GM19397 (cell line): Measurements from ENCODE around the gene TMED8.
A peak's percentile ranks its signal among the peaks of the same experiment; 100 is the strongest.
"Not testable (repeated sequence)": the region's sequence is repeated elsewhere in the genome, so short reads cannot be mapped to it uniquely, and the experiment has no call there.

ENCODE experiments used
- ATAC-seq: cut with Tn5 transposase; IDR thresholded peaks from one replicate; pipeline ENCODE4 v1.9.1; 2021; ENCODE audit warnings: mild to moderate bottlenecking, moderate library complexity; ENCODE audit not compliant: unreplicated experiment

Gene TMED8

GRCh38 chr14:77364146-77364545 is 12.7 kb downstream of the TMED8 start:
- ATAC-seq = peak; percentile 67

DNA sequence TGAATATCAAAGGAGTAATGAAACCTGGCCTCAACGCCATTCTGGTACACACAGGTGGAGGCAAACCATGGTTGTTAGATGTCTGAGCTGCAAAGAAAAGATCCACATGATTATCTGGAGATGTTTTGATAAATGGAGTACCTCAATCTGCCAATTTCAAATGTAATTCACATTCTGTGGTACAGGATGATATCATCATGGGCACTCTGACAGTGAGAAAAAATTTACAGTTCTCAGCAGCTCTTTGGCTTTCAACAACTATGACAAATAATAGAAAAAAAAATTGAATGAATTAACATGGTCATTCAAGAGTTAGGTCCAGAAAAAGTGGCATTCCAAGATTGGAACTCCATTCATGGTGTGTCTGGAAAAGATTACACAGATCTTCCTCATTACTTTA is 17.3 kb downstream of the TMED8 start:
- ATAC-seq = no peak

DNA sequence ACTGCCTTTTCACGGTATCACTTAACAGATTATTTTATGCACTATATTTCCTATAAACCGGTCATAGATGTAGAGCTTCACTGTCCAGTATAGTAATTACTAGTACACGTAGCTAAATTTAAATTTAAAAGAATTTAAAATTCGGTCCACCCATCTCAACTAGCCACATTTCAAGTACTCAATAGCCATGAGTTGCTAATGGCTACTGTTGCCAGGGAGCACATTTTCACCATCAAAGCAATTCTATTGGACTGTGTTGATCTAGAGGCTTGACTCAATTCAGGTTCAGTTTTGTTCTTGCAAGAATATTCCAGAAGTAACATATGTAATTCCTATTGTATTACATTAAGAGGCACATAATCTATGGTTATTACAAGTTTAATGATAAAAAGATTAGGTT is 20.0 kb downstream of the TMED8 start:
- no peak for ATAC-seq

DNA sequence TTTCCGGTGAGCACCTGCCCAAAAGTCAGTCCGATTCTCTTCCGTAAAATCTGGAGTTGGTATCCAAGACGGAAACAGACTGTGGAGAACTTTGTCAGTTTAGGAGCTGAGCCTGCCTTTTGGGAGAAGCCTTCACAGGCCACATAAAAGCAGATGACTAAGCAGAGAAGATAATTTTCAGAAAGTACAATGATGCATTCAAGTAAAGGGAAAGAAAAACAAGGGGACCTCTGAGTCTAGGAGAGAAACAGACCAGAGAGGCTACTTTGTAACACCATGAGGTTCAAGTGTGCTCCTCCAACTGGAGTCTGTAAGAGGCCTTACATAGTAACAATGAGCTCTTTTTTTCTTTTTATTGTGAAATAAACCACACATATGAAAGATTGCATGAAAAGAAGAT is 21.1 kb downstream of the TMED8 start:
- ATAC-seq = no peak

- no peak for ATAC-seq
These were observed 23.3 kb downstream of the TMED8 start for GRCh38 chr14:77353469-77354141.

- ATAC-seq = no peak
These were observed 29.1 kb downstream of the TMED8 start for GRCh38 chr14:77347751-77348150.

DNA sequence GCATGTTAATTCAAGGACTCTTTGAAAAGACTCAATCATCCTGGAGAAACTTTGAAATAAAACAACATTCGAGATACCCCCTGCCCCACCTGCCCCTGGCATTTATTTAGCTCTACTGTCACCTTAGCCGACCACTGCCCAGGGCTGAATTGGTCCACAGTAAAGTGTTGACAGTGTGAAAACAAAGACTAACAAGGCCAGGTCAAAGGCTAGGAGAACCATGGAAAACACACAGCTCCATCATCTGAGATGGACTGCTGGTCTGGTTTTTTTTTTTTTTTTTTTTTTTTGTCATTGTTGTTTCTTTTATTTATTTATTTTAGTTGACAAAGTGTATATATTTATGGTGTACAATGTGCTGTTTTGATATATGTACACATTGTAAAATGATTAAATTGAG is 30.4 kb downstream of the TMED8 start:
- no peak for ATAC-seq

DNA sequence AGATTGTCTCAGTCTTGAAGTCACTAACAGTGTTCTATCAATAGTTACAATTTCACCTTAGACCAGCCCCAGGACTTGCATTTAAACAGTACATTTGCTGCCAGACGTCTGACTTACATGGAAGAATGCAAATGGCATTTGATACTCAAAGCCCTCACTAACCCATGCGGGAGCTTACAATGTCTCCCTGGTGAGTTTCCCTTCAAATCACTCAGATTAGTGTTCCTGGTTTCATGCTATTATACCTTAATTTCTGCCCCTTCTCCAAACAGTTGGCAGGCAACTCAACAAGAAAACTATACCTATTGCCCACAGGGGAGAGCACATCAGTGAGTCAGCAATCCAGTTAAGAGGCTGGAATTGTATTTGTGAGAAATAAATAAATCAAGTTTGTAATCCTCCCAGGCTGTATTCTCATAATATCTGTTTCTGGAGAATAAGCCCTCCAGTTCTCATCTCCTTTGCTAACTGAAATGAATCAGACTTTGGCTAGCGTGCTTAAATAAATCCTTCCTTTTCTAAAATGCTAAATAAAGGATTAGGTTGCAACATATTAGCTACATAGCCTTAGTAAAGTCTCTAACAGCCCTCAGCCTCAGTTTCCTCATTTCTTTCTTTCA is 32.4 kb downstream of the TMED8 start:
- ATAC-seq = no peak

GRCh38 chr14:77343662-77344061 is 33.2 kb downstream of the TMED8 start:
- no peak for ATAC-seq

DNA sequence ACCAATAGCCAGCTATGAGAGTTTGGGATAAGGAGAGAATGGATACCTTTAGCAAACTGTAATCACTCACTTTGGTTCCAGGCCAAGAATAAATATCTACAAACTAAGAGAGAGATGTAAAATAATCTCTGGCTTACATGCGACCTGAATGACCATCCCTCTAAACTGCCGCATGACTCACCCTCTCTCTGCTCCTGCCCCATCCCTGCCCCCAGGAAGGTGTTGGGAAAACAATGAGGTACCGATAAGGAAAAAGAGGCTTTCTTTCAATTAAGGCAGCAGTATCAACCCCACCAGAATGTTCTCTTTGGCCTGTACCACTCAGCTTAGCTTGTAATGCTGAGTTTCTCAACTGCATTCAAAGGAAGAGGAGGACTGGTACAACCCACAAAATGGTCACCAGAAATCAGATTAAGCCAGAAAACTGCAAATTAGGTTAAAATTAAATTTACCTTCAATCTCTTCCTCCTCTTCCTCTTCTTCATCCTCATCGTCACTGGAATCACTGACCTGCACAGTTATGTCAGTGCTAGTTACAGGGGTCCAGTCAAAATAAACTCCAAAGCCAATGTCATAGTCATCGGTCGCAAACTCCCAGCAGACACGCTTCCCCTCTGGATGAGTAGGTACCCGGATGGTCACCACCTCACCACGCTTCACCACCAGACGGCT is 34.0 kb downstream of the TMED8 start:
- ATAC-seq = no peak

DNA sequence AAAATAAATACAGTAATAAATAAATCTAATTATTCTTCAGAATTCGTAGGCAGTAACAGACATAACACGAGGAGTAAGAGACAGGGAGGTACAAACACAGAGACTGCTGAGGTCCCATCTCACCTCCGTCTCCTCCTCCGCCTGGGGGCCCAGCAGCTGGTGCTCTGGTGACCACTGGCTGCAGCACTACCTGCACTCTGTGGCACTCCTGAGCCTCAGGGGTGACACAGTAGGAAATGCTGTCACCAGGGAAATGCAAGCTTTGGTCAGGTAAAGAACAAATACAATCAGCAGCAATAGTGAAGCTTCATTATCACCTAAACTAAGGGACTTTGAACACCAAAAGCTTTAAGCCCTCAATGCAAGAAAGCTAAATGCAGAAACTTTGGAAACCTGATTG is 36.5 kb downstream of the TMED8 start:
- no peak for ATAC-seq

DNA sequence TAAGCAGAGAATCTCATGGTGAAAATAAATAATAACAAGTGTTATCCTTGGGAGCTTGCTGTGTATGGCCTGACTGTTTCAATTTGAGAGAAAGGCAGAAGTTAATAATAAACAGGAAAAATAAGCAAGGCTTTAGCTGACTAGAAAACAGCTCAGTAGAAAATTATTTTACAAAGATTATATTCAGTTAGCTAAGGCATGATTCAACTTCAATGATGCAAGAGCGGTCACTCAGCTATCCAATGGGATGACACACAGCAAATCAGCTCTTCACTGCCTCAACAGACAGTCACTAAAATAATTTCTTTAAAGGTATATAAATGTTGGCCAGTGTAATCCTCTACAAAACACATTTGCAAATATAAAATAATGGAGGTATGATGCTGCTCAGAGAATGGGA is 37.5 kb downstream of the TMED8 start:
- ATAC-seq = no peak

- no peak for ATAC-seq
These were observed 38.6 kb downstream of the TMED8 start for GRCh38 chr14:77338302-77338701.

- ATAC-seq = no peak
These were observed 39.0 kb downstream of the TMED8 start for GRCh38 chr14:77337880-77338279.

DNA sequence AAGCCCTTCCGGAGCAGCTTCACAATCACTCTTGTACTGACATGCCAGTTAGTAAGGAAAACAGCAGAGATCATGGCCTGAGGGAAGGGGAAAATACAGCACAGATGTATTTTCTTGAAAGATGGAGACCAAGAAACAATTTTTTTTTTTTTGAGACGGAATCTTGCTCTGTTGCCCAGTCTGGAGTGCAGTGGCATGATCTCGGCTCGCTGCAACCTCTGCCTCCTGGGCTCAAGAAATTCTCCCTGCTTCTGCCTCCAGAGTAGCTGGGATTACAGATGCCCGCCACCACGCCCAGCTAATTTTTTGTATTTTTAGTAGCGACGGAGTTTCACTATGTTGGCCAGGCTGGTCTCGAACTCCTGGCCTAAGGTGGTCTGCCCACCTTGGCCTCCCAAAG is 39.6 kb downstream of the TMED8 start:
- ATAC-seq = not testable (repeated sequence)

DNA sequence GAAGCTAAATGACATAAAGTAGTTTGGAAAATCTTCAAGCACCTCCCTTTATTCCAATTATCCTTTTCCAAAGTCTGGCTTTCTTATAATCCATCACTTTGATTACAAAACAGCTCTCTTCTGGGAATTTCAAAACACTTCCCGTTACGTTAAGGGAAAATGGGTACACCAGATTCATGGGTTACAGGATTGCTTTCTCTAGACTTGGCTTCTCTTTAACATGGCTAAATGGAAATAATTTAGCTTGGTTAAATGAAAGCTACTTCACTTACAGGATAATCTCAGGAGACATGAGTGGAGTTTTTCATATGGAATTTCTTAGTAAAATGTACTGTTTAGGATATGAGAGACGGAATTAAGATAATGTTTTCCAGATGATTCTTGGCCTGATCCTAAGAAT is 41.3 kb downstream of the TMED8 start:
- no peak for ATAC-seq

DNA sequence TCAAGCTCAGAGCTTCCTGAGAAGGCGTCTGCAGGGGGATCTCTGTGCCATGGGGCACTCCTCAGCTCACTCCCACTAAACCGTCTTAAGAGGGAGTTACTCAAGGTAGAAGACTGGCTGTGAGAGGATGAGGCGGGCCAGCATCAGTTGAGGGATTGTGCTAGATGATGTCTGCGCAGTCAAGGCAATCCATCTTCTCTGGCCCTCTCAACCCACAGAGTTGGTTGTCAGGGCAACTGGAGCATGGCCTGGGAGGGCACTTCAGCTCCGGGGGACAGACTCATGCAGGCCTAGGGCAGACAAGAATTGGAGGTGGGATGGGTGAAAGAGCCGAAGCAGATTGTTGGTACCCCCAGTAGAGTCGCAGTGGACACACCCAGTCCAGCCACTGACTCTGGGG is 47.0 kb downstream of the TMED8 start:
- no peak for ATAC-seq

DNA sequence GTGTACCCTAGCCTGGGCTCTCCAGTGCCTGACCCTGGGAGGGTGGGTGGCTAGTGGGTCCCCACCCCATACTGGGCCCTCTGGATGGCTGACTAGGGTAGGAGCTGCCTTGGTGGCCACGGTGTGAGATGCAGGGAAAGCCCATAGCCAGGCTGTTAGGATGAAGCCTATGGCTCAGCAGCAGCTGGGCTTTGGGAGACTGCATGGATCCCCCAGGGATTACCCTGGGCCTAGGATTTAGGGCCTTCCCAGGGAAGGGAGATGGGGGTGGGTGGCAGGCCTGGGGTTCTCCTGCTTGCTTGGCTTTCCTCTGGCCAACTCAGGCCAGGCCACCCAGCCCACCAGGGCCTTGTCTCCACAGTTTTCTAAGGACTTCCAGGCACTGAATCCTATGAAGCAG is 49.8 kb downstream of the TMED8 start:
- ATAC-seq = no peak

GRCh38 chr14:77325746-77326094 is 51.2 kb downstream of the TMED8 start:
- no peak for ATAC-seq

- no peak for ATAC-seq
These were observed 51.8 kb downstream of the TMED8 start for GRCh38 chr14:77324816-77325745.

GRCh38 chr14:77324289-77324688 is 52.6 kb downstream of the TMED8 start:
- no peak for ATAC-seq
